ENCODE measurements around the gene CDHR3.
"Not testable (repeated sequence)": the region's sequence is repeated elsewhere in the genome, so short reads cannot be mapped to it uniquely, and the experiment has no call there.

Gene CDHR3

GRCh38 chr7:106001886-106002285 lies 38.8 kb downstream of the CDHR3 start:
- H3K9me3 ChIP-seq (ENCODE audit: insufficient read depth, low read depth, low read length), result no peaks in the 10 kb centered on the region; the same call in 1 of the 2 replicates

GRCh38 chr7:106003525-106004064 lies 40.5 kb downstream of the CDHR3 start:
- H2AFZ ChIP-seq (ENCODE audit: low read length), result no peak overlapping the region
- TF ChIP-seq EZH2phosphoT487 (IDR thresholded peaks at IDR 0.05; ENCODE audit: borderline replicate concordance) (no peak), CTCF (conservative IDR thresholded peaks at IDR 0.05; ENCODE audit: low read length) (no peak)
- no peaks in the 10 kb centered on the region for H3K36me3 ChIP-seq (ENCODE audit: insufficient read depth, low read length)
- no peak overlapping the region for H3K4me2 ChIP-seq (ENCODE audit: low read depth, low read length, poor library complexity, severe bottlenecking)
- peaks cover 16% of the 10 kb centered on the region for H3K27me3 ChIP-seq (ENCODE audit: insufficient read depth, low read length, poor library complexity, severe bottlenecking)
- H3K79me2 ChIP-seq (ENCODE audit: insufficient read depth, low read length), result no peaks in the 10 kb centered on the region
- no peaks in the 10 kb centered on the region for H3K9me2 ChIP-seq (replicated peaks; ENCODE audit: low read depth, low read length)
- H3K4me1 ChIP-seq (ENCODE audit: insufficient read depth, low read length, poor library complexity, severe bottlenecking), result no peaks in the 10 kb centered on the region
- no peaks in the 10 kb centered on the region for H3F3A ChIP-seq (ENCODE audit: low read depth)
- H3K4me3 ChIP-seq (ENCODE audit: low read length, poor library complexity, severe bottlenecking), result no peak overlapping the region
- H3K9ac ChIP-seq (ENCODE audit: low read depth, low read length, poor library complexity, severe bottlenecking), result no peak overlapping the region
- H4K20me1 ChIP-seq (ENCODE audit: insufficient read depth, low read length, poor library complexity, severe bottlenecking), result no peaks in the 10 kb centered on the region
- H3K9me3 ChIP-seq (ENCODE audit: insufficient read depth, low read depth, low read length), result no peaks in the 10 kb centered on the region; the same call in 1 of the 2 replicates

More at GRCh38 chr7:106001886-106002285, 38.8 kb downstream of the CDHR3 start:
- Histone ChIP-seq H3K4me1 (ENCODE audit: insufficient read depth, low read length, poor library complexity, severe bottlenecking) (no peaks in the 10 kb centered on the region), H3F3A (ENCODE audit: low read depth) (no peaks in the 10 kb centered on the region), H2AFZ (ENCODE audit: low read length) (no peak overlapping the region), H4K20me1 (ENCODE audit: insufficient read depth, low read length, poor library complexity, severe bottlenecking) (no peaks in the 10 kb centered on the region), H3K9me2 (replicated peaks; ENCODE audit: low read depth, low read length) (no peaks in the 10 kb centered on the region), H3K9ac (ENCODE audit: low read depth, low read length, poor library complexity, severe bottlenecking) (no peak overlapping the region), H3K4me2 (ENCODE audit: low read depth, low read length, poor library complexity, severe bottlenecking) (no peak overlapping the region), H3K79me2 (ENCODE audit: insufficient read depth, low read length) (no peaks in the 10 kb centered on the region), H3K36me3 (ENCODE audit: insufficient read depth, low read length) (no peaks in the 10 kb centered on the region), H3K4me3 (ENCODE audit: low read length, poor library complexity, severe bottlenecking) (no peak overlapping the region), H3K27me3 (ENCODE audit: insufficient read depth, low read length, poor library complexity, severe bottlenecking) (peaks cover 16% of the 10 kb centered on the region)
- TF ChIP-seq CTCF (conservative IDR thresholded peaks at IDR 0.05; ENCODE audit: low read length) (no peak), EZH2phosphoT487 (IDR thresholded peaks at IDR 0.05; ENCODE audit: borderline replicate concordance) (no peak)

- H3K79me2 ChIP-seq (ENCODE audit: insufficient read depth, low read length), result no peaks in the 10 kb centered on the region
- no peaks in the 10 kb centered on the region for H3K4me1 ChIP-seq (ENCODE audit: insufficient read depth, low read length, poor library complexity, severe bottlenecking)
- no peak overlapping the region for H3K9ac ChIP-seq (ENCODE audit: low read depth, low read length, poor library complexity, severe bottlenecking)
- no peaks in the 10 kb centered on the region for H3F3A ChIP-seq (ENCODE audit: low read depth)
- no peak for TF ChIP-seq CTCF (conservative IDR thresholded peaks at IDR 0.05; ENCODE audit: low read length)
- no peaks in the 10 kb centered on the region for H3K36me3 ChIP-seq (ENCODE audit: insufficient read depth, low read length)
- H2AFZ ChIP-seq (ENCODE audit: low read length), result no peak overlapping the region
- no peak overlapping the region for H3K4me2 ChIP-seq (ENCODE audit: low read depth, low read length, poor library complexity, severe bottlenecking)
- no peaks in the 10 kb centered on the region for H3K9me2 ChIP-seq (replicated peaks; ENCODE audit: low read depth, low read length)
- H3K9me3 ChIP-seq (ENCODE audit: insufficient read depth, low read depth, low read length), result no peaks in the 10 kb centered on the region; the same call in 1 of the 2 replicates
- peaks cover 40% of the 10 kb centered on the region for H3K27me3 ChIP-seq (ENCODE audit: insufficient read depth, low read length, poor library complexity, severe bottlenecking)
- H3K4me3 ChIP-seq (ENCODE audit: low read length, poor library complexity, severe bottlenecking), result no peak overlapping the region
- H4K20me1 ChIP-seq (ENCODE audit: insufficient read depth, low read length, poor library complexity, severe bottlenecking), result no peaks in the 10 kb centered on the region
Observed at GRCh38 chr7:106006906-106007305, 43.8 kb downstream of the CDHR3 start.

- H3K4me2 ChIP-seq (ENCODE audit: low read depth, low read length, poor library complexity, severe bottlenecking); H3K4me1 ChIP-seq (ENCODE audit: insufficient read depth, low read length, poor library complexity, severe bottlenecking); H4K20me1 ChIP-seq (ENCODE audit: insufficient read depth, low read length, poor library complexity, severe bottlenecking); H3F3A ChIP-seq (ENCODE audit: low read depth); H3K9ac ChIP-seq (ENCODE audit: low read depth, low read length, poor library complexity, severe bottlenecking); H3K9me2 ChIP-seq (replicated peaks; ENCODE audit: low read depth, low read length); H3K4me3 ChIP-seq (ENCODE audit: low read length, poor library complexity, severe bottlenecking); H2AFZ ChIP-seq (ENCODE audit: low read length); H3K36me3 ChIP-seq (ENCODE audit: insufficient read depth, low read length); H3K79me2 ChIP-seq (ENCODE audit: insufficient read depth, low read length); H3K9me3 ChIP-seq (ENCODE audit: insufficient read depth, low read depth, low read length): not testable (repeated sequence)
- peaks cover 49% of the 10 kb centered on the region for H3K27me3 ChIP-seq (ENCODE audit: insufficient read depth, low read length, poor library complexity, severe bottlenecking)
Observed at GRCh38 chr7:106007796-106008195, 44.7 kb downstream of the CDHR3 start.

All from Loucy (cell line).